ENCODE results near the gene MTOR.

DNA sequence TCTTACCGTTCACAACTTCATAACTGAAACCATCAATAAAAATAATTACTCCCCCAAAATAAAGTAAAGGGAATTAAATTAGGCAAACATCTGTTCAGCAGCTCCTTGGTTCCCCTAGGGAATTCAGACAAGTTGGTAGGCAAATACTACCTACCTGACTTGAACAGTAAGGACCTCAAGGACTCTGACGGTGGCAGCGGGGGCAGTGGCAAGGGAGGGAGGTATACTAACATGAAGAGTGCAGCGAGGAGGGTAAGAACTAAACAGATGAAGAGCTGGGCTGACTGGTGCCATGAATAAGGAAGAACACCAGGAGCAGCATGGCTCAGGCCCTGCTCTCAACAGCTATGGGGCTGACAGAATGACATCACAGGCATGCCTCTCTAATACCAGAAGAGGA lies 33.1 kb downstream of the MTOR start:
- TF ChIP-seq, protein P1, sequence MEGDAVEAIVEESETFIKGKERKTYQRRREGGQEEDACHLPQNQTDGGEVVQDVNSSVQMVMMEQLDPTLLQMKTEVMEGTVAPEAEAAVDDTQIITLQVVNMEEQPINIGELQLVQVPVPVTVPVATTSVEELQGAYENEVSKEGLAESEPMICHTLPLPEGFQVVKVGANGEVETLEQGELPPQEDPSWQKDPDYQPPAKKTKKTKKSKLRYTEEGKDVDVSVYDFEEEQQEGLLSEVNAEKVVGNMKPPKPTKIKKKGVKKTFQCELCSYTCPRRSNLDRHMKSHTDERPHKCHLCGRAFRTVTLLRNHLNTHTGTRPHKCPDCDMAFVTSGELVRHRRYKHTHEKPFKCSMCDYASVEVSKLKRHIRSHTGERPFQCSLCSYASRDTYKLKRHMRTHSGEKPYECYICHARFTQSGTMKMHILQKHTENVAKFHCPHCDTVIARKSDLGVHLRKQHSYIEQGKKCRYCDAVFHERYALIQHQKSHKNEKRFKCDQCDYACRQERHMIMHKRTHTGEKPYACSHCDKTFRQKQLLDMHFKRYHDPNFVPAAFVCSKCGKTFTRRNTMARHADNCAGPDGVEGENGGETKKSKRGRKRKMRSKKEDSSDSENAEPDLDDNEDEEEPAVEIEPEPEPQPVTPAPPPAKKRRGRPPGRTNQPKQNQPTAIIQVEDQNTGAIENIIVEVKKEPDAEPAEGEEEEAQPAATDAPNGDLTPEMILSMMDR (IDR thresholded peaks at IDR 0.05) = no peak
- TF ChIP-seq POLR2A (IDR thresholded peaks at IDR 0.05) = no peak

Data from suprapubic skin (tissue), 3 donors.